ENCODE results near the gene SLC44A2. TPM values are rescaled to one million over a fixed set of nuclear protein-coding genes. Genes with fewer than 3 reads are reported as not detected.

Gene SLC44A2
- total and polyA plus RNA-seq, 10 of the 15 experiments (the other 5 are each of a cell fraction or from before 2014, with no cell fraction given) = 3.0 to 51.3 (median 26.8) TPM

DNA sequence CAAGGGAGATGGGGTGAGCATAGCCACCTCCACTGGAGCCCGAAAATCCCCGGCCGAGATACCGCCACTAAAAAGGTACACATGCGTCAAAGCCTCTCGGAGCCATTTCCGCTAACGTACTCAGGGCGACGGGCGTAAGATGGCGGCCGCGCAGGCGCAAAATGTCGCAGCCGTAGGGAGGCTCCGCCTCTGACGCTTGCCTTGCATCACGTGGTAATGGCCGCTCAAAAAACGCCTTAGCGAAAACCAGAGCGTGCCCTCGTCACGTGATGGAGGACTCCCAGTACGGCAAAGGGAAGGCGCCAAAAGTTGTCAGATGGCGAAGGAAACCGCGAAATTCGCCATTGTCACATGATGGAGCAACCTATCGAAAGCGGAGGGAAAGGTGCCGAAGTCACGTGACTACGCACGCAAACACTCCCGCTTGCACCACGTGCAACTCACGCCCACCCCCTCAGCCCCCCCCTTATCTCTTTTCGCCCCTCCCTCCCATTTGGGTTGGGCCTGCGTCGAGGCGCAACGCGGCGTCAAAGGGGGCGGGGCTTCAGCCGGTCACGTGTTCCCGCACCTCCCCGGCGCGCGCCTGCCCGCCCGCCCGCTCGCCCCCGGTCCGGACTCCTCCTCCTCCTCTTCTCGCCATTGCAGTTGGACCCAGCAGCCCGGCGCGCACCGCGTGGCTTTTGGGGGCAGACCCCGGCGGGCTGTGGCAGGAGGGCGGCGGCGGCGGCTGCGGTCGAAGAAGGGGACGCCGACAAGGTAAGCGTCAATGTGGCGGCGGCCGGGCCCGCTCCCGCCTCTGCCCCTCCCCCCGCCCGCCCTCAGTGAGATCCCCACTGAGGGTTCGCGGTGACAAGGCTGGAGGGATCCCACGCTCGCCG, 28.6 kb downstream of the SLC44A2 start, which contains the start of gene ILF3 (continued):
- TF ChIP-seq USF1 (IDR thresholded peaks at IDR 0.05; ENCODE audit: borderline replicate concordance, extremely low read length, insufficient read depth, low read depth, low read length) = peak; percentile 96
- no peak; the same call in 1 of the 2 replicates for TF ChIP-seq LARP7 (IDR thresholded peaks at IDR 0.05)
- TF ChIP-seq SP1 (IDR thresholded peaks at IDR 0.05; ENCODE audit: low read depth, low read length) = peak; percentile 86
- TF ChIP-seq, protein P1, sequence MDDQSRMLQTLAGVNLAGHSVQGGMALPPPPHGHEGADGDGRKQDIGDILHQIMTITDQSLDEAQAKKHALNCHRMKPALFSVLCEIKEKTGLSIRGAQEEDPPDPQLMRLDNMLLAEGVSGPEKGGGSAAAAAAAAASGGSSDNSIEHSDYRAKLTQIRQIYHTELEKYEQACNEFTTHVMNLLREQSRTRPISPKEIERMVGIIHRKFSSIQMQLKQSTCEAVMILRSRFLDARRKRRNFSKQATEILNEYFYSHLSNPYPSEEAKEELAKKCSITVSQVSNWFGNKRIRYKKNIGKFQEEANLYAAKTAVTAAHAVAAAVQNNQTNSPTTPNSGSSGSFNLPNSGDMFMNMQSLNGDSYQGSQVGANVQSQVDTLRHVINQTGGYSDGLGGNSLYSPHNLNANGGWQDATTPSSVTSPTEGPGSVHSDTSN (IDR thresholded peaks at IDR 0.05; ENCODE audit: insufficient replicate concordance, low read depth, low read length) = no peak
- 0 out of 2 replicates have a peak, but pooled peaks have one; percentile 38 for TF ChIP-seq TCF3 (IDR thresholded peaks at IDR 0.05; ENCODE audit: borderline replicate concordance, insufficient read depth, low read depth, low read length)
- TF ChIP-seq WRNIP1 (IDR thresholded peaks at IDR 0.05; ENCODE audit: borderline replicate concordance, low read depth, low read length) = peak; percentile 74; the same call in 1 of the 2 replicates
- 0 out of 2 replicates have a peak, but pooled peaks have one; percentile 1 for TF ChIP-seq NR2F1 (conservative IDR thresholded peaks at IDR 0.05)
- TF ChIP-seq, protein P2, sequence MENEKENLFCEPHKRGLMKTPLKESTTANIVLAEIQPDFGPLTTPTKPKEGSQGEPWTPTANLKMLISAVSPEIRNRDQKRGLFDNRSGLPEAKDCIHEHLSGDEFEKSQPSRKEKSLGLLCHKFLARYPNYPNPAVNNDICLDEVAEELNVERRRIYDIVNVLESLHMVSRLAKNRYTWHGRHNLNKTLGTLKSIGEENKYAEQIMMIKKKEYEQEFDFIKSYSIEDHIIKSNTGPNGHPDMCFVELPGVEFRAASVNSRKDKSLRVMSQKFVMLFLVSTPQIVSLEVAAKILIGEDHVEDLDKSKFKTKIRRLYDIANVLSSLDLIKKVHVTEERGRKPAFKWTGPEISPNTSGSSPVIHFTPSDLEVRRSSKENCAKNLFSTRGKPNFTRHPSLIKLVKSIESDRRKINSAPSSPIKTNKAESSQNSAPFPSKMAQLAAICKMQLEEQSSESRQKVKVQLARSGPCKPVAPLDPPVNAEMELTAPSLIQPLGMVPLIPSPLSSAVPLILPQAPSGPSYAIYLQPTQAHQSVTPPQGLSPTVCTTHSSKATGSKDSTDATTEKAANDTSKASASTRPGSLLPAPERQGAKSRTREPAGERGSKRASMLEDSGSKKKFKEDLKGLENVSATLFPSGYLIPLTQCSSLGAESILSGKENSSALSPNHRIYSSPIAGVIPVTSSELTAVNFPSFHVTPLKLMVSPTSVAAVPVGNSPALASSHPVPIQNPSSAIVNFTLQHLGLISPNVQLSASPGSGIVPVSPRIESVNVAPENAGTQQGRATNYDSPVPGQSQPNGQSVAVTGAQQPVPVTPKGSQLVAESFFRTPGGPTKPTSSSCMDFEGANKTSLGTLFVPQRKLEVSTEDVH (IDR thresholded peaks at IDR 0.05; ENCODE audit: low read depth, partially characterized antibody) = peak; percentile 92
- no peak; the same call in 1 of the 2 replicates for TF ChIP-seq POLR2AphosphoS2 (IDR thresholded peaks at IDR 0.05; ENCODE audit: low read depth, low read length)
- TF ChIP-seq, protein P3, sequence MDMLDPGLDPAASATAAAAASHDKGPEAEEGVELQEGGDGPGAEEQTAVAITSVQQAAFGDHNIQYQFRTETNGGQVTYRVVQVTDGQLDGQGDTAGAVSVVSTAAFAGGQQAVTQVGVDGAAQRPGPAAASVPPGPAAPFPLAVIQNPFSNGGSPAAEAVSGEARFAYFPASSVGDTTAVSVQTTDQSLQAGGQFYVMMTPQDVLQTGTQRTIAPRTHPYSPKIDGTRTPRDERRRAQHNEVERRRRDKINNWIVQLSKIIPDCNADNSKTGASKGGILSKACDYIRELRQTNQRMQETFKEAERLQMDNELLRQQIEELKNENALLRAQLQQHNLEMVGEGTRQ (IDR thresholded peaks at IDR 0.05; ENCODE audit: borderline replicate concordance, low read depth, low read length) = peak; percentile 99
- no peak for TF ChIP-seq ETV6 (conservative IDR thresholded peaks at IDR 0.05 in 1 of 2, IDR thresholded peaks at IDR 0.05 in 1 of 2; ENCODE audit: borderline replicate concordance in 1 of 2, low read depth in 1 of 2)
- TF ChIP-seq SMC3 (IDR thresholded peaks at IDR 0.05; ENCODE audit: borderline replicate concordance, low read length) = no peak
- TF ChIP-seq IKZF1 (conservative IDR thresholded peaks at IDR 0.05) = peak; percentile 99
- TF ChIP-seq MYC (IDR thresholded peaks at IDR 0.05; ENCODE audit: insufficient read depth, insufficient read length, insufficient replicate concordance, low read length, severe bottlenecking) = peak; percentile 47
- peak; percentile 96 for TF ChIP-seq MXI1 (IDR thresholded peaks at IDR 0.05; ENCODE audit: low read depth, low read length)
- TF ChIP-seq, protein P4, sequence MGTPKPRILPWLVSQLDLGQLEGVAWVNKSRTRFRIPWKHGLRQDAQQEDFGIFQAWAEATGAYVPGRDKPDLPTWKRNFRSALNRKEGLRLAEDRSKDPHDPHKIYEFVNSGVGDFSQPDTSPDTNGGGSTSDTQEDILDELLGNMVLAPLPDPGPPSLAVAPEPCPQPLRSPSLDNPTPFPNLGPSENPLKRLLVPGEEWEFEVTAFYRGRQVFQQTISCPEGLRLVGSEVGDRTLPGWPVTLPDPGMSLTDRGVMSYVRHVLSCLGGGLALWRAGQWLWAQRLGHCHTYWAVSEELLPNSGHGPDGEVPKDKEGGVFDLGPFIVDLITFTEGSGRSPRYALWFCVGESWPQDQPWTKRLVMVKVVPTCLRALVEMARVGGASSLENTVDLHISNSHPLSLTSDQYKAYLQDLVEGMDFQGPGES (IDR thresholded peaks at IDR 0.05) = peak; percentile 75
- TF ChIP-seq NR2C1 (IDR thresholded peaks at IDR 0.05) = peak; percentile 74
- TF ChIP-seq PML (IDR thresholded peaks at IDR 0.05; ENCODE audit: low read length) = peak; percentile 88; the same call in 1 of the 2 replicates
- peak; percentile 76; the same call in 1 of the 2 replicates for TF ChIP-seq NFIC (IDR thresholded peaks at IDR 0.05; ENCODE audit: low read depth, low read length)
- peak; percentile 80 for TF ChIP-seq POU2F2 (IDR thresholded peaks at IDR 0.05; ENCODE audit: borderline replicate concordance, low read depth, low read length)
- TF ChIP-seq SRF (IDR thresholded peaks at IDR 0.05; ENCODE audit: low read depth in 2 of 2, low read length in 2 of 2) = no peak
- peak; percentile 83 for TF ChIP-seq ATF7 (IDR thresholded peaks at IDR 0.05; ENCODE audit: low read depth)
